Muscle layer of duodenum (tissue), 2 donors: ENCODE results near the gene MATN3.

Experiments used
- H3K27ac ChIP-seq: one replicate; pipeline ENCODE4 v1.7.0; 2013; ENCODE audit warnings: mild to moderate bottlenecking, low read length
- H3K27me3 ChIP-seq: one replicate; pipeline ENCODE4 v1.7.0; 2013; ENCODE audit warnings: low read depth, mild to moderate bottlenecking, control low read depth, low read length
- H3K36me3 ChIP-seq, 2 donors: one replicate each; pipeline ENCODE4 v1.7.0; 2013; ENCODE audit warnings: low read length in 2 of 2, control low read depth in 1 of 2, mild to moderate bottlenecking in 1 of 2; ENCODE audit not compliant: insufficient read depth in 2 of 2, control insufficient read depth in 1 of 2
- H3K4me1 ChIP-seq, 2 donors: one replicate each; pipeline ENCODE4 v1.7.0; 2013; ENCODE audit warnings: low read length in 2 of 2, mild to moderate bottlenecking in 2 of 2, control low read depth in 1 of 2, moderate library complexity in 1 of 2; ENCODE audit not compliant: insufficient read depth in 2 of 2, control insufficient read depth in 1 of 2
- H3K4me3 ChIP-seq, 2 donors: one replicate each; pipeline ENCODE4 v1.7.0; 2013; ENCODE audit warnings: low read length in 2 of 2, low read depth in 1 of 2, mild to moderate bottlenecking in 1 of 2
- H3K9me3 ChIP-seq, 2 donors: one replicate each; pipeline ENCODE4 v1.7.0; 2013; ENCODE audit warnings: low read length in 2 of 2, control low read depth in 1 of 2, mild to moderate bottlenecking in 1 of 2; ENCODE audit not compliant: control insufficient read depth in 1 of 2
- donor health status: healthy.

The MATN3 gene, protein sequence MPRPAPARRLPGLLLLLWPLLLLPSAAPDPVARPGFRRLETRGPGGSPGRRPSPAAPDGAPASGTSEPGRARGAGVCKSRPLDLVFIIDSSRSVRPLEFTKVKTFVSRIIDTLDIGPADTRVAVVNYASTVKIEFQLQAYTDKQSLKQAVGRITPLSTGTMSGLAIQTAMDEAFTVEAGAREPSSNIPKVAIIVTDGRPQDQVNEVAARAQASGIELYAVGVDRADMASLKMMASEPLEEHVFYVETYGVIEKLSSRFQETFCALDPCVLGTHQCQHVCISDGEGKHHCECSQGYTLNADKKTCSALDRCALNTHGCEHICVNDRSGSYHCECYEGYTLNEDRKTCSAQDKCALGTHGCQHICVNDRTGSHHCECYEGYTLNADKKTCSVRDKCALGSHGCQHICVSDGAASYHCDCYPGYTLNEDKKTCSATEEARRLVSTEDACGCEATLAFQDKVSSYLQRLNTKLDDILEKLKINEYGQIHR

DNA sequence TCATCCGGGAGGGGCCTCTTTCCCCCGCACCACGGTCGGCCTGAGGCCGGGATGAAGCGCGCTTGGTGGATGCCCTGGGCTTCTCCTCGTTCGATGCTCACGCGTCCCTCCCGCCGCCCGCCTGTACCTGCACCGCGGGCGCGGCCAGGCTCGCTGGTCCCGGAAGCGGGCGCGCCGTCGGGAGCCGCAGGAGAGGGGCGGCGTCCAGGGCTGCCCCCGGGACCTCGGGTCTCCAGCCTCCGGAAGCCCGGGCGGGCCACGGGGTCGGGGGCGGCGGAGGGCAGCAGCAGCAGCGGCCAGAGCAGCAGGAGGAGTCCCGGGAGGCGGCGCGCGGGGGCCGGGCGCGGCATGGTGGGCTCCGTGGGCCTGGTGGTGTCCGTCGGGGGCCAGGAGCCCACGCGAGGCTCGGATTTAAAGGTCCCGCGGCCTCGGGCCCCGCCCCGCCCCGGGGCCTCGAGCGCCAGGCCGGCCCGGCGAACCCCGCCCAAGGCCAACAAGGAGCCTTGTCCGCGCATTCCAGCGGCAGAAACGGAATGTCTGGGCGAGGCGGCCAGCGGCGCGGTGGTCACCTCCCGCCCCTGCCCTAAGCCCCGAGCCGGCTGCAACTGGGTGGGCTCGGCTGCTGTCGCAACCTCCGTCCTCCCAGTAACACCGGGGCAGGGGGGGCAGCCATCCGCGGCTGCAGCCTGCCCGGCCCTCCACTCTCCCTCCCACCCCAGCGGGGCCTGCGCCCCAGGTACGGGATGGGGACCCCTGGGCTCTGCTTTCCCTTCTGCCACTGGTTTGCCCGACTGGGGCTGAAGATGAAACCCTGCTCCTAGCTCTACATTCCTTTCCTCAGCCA is at the start of gene MATN3:
Gene MATN3 (minus strand): TSS at position 387 of the 844 bp plus-strand sequence. CDS start 37 bp downstream, at position 350.
- peak within 1 kb of the TSS; percentile 34 to 64 for H3K4me3 ChIP-seq

DNA sequence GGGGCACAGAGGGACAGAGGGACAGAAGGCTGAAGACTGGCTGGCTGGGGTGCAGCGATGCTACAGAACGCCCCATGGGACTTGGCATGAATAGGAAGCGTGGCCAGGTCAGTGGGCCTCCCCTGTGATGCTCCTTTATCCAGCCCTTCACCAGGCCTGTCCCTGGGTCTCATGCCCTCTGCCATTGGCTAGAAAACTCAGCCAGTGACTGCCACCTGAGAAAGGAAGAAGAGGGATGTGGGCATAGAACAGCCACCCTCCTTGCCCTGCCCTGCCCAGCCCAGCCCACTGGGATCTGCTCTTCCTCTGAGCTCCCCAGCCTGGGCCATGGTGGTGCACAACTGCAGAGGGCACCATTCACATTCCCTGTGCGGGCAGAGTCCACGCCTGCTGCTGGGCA is 49.5 kb upstream of the MATN3 start:
- Histone ChIP-seq H3K9me3 (no peaks in the 10 kb centered on the region), H3K27me3 (no peaks in the 10 kb centered on the region), H3K36me3 (no peaks in the 10 kb centered on the region), H3K4me3 (no peak overlapping the region), H3K27ac (peak overlapping the region; percentile 65), H3K4me1 (peaks cover 0 to 13% of the 10 kb centered on the region in 2 donors)

More for the DNA sequence above, at the start of gene MATN3:
- no peaks in the 10 kb centered on the region for H3K9me3 ChIP-seq
- H3K4me1 ChIP-seq = no peaks in the 10 kb centered on the region
- no peak within 1 kb of the TSS for H3K27ac ChIP-seq
- H3K36me3 ChIP-seq = no peaks in the 10 kb centered on the region
- peaks cover 9% of the 10 kb centered on the region for H3K27me3 ChIP-seq

DNA sequence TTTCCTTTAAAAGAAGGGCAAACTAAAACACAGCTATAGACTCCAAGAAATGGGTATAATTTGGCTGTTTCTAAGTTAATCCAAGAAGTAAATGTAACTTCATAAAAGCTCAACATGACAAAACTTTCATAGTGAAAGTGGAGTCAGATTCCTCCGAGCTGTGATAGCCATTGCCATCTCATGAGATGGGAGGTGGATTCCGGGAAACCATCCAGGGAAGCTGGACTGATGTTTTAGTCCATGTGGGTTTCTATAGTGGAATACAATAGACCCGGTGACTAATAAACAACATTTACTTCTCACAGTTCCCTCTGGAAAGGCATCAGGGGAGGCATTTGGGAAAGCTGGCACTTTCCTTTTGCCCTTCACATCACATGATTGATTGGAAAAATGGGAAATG is 49.0 kb upstream of the MATN3 start:
- Histone ChIP-seq H3K36me3 (no peaks in the 10 kb centered on the region), H3K27ac (no peak overlapping the region), H3K27me3 (no peaks in the 10 kb centered on the region), H3K9me3 (no peaks in the 10 kb centered on the region), H3K4me3 (no peak overlapping the region), H3K4me1 (peaks cover 0 to 12% of the 10 kb centered on the region in 2 donors)

DNA sequence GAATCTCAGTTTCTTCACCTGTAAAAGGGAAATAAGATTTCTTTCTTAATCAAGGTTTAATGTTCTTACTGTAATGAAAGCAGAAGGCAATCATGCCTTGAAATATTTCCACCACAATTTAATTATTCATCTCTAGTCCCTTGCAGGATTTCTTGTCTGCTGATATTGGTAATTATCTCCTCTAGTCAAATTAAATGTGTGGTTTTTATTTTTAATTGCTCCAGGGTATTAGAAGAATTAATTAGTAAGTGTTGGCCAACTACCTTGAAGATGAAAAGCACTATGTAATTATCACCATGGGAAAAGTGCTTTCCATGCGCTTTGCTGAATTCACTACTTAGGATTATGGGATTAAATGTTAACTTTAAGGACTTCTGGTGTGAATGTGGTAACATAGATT is 47.6 kb upstream of the MATN3 start:
- Histone ChIP-seq H3K27ac (no peak overlapping the region), H3K4me1 (peaks cover 0 to 8% of the 10 kb centered on the region in 2 donors), H3K27me3 (no peaks in the 10 kb centered on the region), H3K36me3 (no peaks in the 10 kb centered on the region), H3K4me3 (no peak overlapping the region), H3K9me3 (no peaks in the 10 kb centered on the region)

DNA sequence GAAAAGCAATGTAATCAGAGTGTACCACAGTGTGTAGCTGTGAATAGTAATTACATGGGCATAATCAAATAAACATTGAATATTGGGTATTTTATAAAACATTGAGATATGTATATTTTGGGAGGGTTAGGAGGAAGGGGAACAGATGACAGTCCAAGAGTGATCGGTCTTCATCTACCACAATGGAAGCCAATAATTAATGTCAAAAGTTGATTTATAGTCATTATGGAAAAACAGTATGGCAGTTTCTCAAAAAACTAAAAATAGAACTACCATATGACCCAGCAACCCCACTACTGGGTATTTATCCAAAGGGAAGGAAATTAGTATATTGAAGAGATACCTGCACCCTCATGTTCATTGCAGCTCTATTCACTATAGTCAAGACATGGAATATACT is 44.8 kb upstream of the MATN3 start:
- Histone ChIP-seq H3K4me1 (peaks cover 0 to 3% of the 10 kb centered on the region in 2 donors), H3K36me3 (peaks cover 0 to under 1% of the 10 kb centered on the region in 2 donors)

DNA sequence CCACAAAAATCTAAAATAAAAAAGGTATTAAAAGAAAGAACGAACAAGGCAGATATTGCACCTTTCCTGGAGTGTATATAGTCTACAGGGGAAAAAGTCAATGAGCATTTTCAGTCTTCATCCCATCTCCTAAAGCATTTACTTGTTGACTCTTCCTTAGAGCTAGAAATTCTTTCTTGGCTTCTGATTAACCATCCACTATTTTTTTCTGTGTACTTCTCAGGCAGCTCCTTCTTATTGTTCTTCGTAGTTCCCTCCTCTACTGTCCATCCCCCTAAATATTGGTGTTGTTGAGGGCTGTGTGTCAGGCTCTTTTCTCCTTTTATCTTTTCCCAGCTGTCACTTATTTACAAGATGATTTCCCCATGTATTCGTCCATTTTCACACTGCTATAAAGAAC is 42.5 kb upstream of the MATN3 start:
- Histone ChIP-seq H3K9me3 (no peaks in the 10 kb centered on the region), H3K36me3 (peaks cover 0 to 12% of the 10 kb centered on the region in 2 donors), H3K4me3 (no peak overlapping the region), H3K27me3 (no peaks in the 10 kb centered on the region), H3K27ac (no peak overlapping the region), H3K4me1 (no peaks in the 10 kb centered on the region)

More for the DNA sequence above, 44.8 kb upstream of the MATN3 start:
- H3K27ac ChIP-seq = no peak overlapping the region
- H3K4me3 ChIP-seq = no peak overlapping the region
- H3K27me3 ChIP-seq = no peaks in the 10 kb centered on the region
- no peaks in the 10 kb centered on the region for H3K9me3 ChIP-seq

DNA sequence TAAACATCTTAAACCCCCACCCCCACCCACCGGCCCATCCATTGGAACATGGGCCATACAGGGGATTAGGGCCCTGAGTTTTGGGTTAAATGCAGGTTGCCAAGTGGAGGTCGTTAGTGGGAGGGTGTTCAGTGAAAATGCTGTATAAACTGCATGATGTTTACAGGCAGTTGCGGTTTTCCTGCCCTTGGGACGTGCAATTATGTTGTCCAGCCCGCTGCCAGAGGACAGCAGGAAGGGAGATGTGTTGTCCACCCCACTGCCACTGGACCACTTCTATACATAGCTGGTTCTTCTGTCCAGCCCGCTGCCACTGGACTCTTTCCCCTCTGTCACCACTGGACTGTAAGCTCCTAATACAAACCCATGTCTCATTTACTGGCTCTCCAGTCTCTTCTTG is 41.7 kb upstream of the MATN3 start:
- Histone ChIP-seq H3K4me3 (no peak overlapping the region), H3K27me3 (no peaks in the 10 kb centered on the region), H3K27ac (no peak overlapping the region), H3K4me1 (peaks cover 2% of the 10 kb centered on the region in 2 donors), H3K36me3 (peaks cover 0 to 12% of the 10 kb centered on the region in 2 donors), H3K9me3 (no peaks in the 10 kb centered on the region)

DNA sequence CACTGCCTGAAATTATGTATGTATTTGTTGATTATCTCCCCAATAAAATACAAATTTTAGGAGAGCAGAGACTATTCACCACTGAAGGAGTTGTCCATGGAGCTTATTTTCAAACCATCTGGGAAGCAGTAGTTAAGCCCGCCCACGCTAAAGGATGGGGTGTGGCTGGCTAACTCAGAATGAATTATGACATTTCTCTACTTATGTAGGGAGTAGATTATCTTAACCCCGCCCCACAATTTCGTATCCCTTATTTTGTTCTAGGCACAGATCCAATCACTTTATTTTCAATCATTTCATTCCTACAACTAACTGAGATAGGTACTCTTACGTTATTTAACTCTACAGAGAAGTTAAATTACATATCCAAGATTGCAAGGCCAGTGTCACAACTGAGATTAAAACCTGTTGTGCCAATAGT is 40.4 kb upstream of the MATN3 start:
- Histone ChIP-seq H3K27ac (peak overlapping the region; percentile 98), H3K9me3 (no peaks in the 10 kb centered on the region), H3K36me3 (peaks cover 0 to 12% of the 10 kb centered on the region in 2 donors), H3K4me3 (peak overlapping the region; percentile 72 to 84), H3K27me3 (no peaks in the 10 kb centered on the region), H3K4me1 (peaks cover 6 to 15% of the 10 kb centered on the region in 2 donors)

DNA sequence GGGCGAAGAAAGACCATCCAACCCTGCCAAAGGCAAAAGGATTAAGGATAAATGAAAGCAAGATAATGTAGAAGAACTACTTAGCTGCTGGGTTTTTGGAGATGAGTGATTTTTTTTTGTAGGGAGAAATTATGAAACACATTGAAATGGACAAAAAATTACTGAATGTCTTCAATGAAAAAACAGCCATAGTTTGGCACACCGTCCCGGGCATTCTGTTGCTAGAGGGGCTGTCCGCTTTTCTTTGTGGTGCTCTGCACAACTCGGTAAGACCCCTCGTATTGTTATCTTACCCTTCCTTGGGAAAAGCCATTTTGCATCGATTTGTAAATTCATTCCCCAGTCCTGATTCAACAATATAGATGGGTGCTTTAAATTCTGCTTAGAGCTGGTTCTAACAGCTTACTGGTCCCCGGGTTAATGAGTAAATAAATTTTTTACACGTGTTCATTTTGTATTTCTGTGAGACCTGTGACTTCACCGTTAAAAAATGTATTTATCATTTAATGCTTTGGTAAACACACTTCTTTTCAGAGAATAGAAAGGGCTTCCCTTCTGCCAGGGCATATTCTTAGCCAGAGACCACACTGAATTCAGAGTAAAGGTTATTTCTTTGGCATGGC is 39.9 kb upstream of the MATN3 start:
- peak overlapping the region; percentile 72 to 84 for H3K4me3 ChIP-seq
- H3K4me1 ChIP-seq = peaks cover 6 to 19% of the 10 kb centered on the region in 2 donors
- peaks cover 0 to 12% of the 10 kb centered on the region in 2 donors for H3K36me3 ChIP-seq
- no peaks in the 10 kb centered on the region for H3K27me3 ChIP-seq
- H3K9me3 ChIP-seq = no peaks in the 10 kb centered on the region
- H3K27ac ChIP-seq = peak overlapping the region; percentile 98

DNA sequence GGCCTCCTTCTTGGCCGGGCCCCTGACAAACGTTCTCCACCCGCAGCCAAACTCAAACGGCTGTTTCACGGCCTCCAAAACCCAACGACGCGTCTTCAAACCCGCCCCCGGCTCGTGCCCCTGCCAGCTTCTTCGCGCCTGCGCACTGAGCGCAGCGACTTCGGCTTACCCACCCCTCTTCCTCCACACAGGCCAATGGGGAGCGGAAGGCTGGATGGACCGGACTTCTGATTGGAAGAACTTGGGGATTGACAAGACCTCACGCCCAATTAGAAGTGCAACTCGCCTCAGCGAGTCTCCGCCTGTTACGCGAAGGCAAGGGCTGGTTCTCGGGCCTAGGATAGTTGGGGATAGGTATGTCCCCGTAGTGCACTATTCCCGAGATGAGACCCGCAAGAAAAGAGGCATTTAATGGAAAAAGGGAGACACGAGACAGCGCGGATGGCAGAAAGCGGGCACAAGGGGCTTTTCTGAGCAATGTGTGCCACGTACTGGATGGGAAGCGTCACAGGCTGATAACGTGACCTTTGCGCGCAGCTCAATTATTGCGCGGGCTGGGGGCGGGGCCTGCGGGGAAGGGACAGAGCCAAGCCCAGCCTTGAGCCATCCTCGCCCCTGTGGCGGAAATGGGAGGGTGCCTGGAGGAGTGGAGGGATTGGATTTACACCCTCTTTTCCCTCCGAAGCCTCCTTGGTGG is 39.2 kb upstream of the MATN3 start, which contains the start of gene LAPTM4A:
Gene LAPTM4A (minus strand): TSS at position 97 of the 697 bp plus-strand sequence. CDS start 108 bp downstream, outside the sequence.
- Histone ChIP-seq H3K36me3 (peaks cover 0 to 12% of the 10 kb centered on the region in 2 donors), H3K9me3 (no peaks in the 10 kb centered on the region), H3K4me1 (peaks cover 6 to 19% of the 10 kb centered on the region in 2 donors), H3K4me3 (peak within 1 kb of the TSS; percentile 72 to 84), H3K27ac (peak within 1 kb of the TSS; percentile 98), H3K27me3 (no peaks in the 10 kb centered on the region)
